PC-9 (cell line): ENCODE results near the gene GPATCH1.

ENCODE experiments used
- EZH2 ChIP-seq: fragments of 200-600 bp; sonication (generic); IDR thresholded peaks from 2 replicates; pipeline ENCODE4 v1.8.0; 2017; ENCODE audit warnings: antibody characterized with exemption, low read depth
- TF ChIP-seq, protein P1 (sequence below): fragments of 200-600 bp; sonication (generic); conservative IDR thresholded peaks from 2 replicates; pipeline ENCODE4 v1.6.1; 2017; ENCODE audit warnings: mixed run types, antibody characterized with exemption, mild to moderate bottlenecking, moderate library complexity

DNA sequence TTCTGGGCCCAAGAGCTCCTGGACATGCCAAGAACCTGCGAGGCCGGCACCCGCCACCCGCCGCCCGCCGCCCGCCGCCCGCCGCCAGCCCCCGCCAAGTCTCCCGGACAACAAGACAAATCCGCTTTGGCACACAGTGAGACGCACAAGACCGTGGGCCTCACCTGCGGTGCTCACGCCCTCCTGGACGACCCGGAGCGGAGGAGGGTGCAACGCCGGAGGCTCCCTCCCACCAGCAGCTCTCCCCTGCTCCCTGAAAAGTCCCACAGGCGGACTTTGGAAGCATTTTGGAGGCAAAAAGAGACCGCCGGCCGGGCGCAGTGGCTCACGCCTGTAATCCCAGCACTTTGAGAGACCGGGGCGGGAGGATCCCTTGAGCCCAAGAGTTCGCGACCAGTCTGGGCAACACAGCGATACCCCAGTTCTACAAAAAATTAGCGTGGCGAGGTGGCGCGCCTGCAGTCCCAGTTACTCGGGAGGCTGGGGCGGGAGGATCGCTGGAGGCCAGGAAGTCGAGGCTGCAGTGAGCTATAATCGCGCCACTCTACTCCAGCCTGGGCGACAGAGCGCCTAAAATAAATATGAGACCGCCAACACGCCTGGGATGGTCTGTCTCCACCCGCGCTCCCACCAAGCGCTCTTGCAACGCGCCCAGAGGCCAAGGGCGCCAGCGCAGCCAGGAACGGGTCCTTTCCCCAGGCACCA lies 17.1 kb upstream of the GPATCH1 start:
- TF ChIP-seq, protein P1, sequence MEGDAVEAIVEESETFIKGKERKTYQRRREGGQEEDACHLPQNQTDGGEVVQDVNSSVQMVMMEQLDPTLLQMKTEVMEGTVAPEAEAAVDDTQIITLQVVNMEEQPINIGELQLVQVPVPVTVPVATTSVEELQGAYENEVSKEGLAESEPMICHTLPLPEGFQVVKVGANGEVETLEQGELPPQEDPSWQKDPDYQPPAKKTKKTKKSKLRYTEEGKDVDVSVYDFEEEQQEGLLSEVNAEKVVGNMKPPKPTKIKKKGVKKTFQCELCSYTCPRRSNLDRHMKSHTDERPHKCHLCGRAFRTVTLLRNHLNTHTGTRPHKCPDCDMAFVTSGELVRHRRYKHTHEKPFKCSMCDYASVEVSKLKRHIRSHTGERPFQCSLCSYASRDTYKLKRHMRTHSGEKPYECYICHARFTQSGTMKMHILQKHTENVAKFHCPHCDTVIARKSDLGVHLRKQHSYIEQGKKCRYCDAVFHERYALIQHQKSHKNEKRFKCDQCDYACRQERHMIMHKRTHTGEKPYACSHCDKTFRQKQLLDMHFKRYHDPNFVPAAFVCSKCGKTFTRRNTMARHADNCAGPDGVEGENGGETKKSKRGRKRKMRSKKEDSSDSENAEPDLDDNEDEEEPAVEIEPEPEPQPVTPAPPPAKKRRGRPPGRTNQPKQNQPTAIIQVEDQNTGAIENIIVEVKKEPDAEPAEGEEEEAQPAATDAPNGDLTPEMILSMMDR: no peak
- TF ChIP-seq EZH2: no peak
